Glomerular endothelial cell (primary cell): ENCODE data around the gene RSPH9. TPM values are rescaled to one million over a fixed set of nuclear protein-coding genes. Genes with fewer than 3 reads are reported as not detected.

Experiments
- DNase-seq: peaks from one replicate; pipeline ENCODE4 v3.0.0-alpha.2; 2011; ENCODE audit warnings: low read depth, low spot score; ENCODE audit errors: extremely low read depth
- total RNA-seq: library from RNA; depleted of rRNA; stranded (reverse); fragments of >200 nt; gene quantifications from 2 replicates; pipeline ENCODE4 v1.2.3, GENCODE V29; 2015

RSPH9 gene
- total RNA-seq, 1 donor from 2014 or later, result 0.41 TPM

GRCh38 chr6:43667245-43668150, 22.7 kb downstream of the RSPH9 start:
- no peak for DNase-seq

GRCh38 chr6:43668151-43669028, 23.6 kb downstream of the RSPH9 start:
- DNase-seq, result no peak

DNA sequence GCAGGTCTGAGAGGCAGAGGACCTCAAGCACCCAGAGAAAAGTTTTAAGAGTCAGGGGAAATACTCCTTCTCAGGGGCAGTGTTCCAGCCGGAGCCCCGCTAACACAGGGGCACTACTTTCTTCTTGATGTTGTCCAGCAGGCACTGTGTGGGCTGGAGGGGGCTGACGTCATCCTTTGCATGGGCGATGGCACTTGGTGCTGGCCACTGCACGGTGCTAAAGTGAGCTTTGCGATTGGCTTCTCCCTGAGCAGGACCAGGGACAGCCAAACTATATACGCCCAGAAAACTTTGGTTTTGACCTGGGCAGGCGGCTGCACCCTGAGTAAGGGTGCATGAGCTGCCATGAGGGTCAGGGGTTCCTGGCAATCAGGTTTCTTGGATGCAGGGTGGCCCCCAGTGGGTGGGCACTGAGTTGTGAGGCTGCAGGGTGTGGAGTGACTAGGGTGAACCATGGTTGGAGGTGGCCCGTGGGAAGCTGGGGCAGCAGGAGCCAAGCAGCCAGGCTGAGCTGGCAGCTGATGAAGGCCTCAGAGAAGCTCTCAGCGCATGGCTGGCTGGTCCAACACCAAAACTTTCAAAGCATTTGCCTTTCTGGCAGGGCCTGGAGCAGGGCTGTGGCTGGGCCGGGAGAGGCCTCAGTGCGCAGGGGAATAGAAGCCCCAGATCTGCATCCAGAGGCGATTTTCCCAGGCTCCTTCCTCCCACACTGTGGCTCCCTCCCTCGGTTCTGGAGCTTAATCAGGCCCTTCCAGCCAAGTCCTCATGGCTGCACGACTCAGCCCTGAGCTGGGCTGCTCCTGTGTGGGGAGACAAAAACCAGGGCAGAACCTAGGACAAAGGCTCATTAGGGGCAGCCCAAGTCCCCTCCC, 24.4 kb downstream of the RSPH9 start:
- no peak for DNase-seq

- DNase-seq, result no peak
Measured at GRCh38 chr6:43669922-43670622, 25.2 kb downstream of the RSPH9 start.

DNA sequence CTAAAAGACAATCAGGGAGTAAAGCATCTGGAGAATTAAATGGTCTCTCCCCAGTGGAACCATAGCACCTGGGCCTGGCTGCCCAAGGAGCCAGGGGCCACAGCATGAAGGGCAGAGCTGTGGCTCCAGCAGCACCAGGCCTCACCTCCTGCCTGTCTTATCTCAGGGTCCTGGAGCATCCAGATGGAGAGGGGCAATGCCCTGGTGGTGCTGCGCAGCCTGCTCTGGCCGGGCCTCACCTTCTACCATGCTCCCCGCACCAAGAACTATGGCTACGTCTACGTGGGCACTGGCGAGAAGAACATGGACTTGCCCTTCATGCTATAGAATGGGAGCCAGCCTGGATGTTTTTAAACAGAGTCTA, 25.8 kb downstream of the RSPH9 start:
- no peak for DNase-seq

- no peak for DNase-seq
Measured at GRCh38 chr6:43671011-43671800, 26.4 kb downstream of the RSPH9 start.

DNA sequence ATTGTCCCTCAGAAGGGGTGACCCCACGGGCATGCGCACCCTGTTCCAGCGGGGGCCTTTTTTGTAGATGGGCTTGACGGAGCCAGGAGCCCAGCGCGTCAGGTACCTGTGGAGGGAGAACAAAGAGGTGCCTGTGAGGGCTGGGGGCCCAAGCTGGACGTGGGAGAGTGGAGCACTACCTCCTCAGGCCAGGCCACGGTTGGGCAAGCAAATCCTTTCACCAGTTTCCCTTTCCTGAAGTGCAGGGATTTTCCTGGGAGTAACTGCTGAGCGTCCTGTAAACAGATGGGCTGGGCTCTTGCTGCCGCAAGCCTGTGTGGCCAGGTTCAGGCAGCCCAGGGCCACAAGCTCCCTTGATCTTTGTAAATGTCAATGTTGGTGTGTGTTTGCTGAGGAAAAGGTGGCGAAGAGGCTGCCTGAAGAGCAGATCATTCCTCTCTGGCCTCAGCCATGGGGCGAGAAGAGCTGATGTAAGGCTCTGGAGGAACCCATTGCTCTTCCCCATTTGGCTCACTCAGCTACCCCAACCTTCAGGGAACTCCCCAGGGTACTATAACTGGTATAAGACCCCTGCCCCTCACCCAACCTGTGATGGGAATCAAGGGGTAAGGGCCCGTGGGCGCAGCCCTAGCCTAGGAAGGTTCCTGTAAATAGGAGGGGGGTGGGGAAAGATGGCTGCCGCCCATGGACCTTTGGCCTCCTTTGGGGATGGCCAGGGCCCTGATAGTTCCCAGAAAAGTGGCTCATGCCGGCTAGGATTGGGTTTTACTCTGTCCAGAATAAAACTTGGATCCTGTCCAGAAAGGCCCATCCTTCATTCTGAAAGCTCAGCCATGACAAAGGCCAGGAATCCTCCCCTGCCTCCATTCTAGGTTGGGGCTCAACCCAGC, 27.2 kb downstream of the RSPH9 start:
- no peak for DNase-seq

DNA sequence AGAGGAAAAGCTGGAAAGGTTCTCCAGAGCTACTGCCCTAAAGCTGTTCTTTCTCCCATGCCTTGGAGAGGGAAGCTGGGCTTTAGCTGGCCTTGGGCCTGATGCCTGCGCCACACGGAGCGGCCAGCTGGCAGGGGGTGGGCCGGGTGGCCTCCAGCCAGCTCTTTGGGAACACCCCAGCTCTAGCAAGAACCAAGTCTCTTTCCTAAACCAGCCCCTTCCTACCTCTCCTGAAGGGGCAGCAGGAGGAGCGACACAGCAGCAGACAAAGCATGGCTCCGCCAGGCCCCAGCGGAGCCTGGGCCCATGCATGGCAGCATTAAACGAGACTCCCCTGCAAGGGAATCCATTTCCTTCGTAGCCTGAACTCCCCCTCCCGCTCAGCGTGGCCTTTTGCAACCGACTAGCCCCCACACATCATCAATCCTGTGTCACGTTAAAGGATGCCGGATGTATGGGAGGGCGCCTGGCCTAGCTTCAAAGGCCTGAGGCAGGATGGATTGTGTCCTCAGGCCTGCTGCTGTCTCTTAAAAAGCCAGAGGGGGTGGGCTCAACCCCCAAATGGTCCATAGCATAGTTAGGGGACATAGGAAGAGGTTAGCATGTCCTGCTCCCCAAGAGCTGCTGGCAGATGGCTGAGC, 28.7 kb downstream of the RSPH9 start:
- DNase-seq, result no peak

GRCh38 chr6:43674291-43674690, 29.5 kb downstream of the RSPH9 start:
- DNase-seq, result no peak

GRCh38 chr6:43674921-43675320, 30.1 kb downstream of the RSPH9 start:
- DNase-seq, result no peak

DNA sequence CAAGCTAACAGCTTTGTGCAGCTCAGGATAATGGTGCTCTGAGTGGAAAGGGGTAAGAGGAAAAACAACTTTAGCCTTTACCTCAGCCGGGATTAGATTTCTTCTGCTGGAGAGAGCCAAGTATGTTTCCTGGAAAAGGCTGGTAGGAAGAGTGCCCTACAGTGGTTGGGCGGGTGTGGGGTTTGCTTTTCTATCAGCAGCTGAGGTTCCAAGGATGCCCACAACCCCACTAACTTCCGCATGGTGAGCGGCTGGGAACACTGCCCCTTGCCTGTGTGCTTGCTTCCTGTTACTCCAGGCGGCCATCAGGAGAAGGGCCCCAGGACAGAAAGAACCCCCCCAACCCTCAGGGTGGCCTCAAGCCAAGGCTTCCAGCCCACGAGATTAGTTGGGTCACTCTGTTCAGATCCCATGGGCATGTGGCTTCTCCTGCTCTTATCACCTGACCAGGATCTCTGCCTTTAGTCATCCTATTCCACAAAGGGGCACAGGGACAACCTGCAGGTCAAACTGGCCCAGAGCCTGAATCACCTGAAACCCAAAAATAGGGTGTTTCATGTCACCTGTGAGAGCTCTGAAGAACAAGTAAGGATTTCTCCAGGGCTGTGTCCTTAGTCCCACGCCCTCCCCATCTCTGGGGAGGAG, 32.2 kb downstream of the RSPH9 start:
- DNase-seq, result no peak

GRCh38 chr6:43677759-43678158, 32.9 kb downstream of the RSPH9 start:
- no peak for DNase-seq

GRCh38 chr6:43678341-43678740, 33.5 kb downstream of the RSPH9 start:
- no peak for DNase-seq

- DNase-seq, result no peak
Measured at GRCh38 chr6:43679057-43679456, 34.2 kb downstream of the RSPH9 start.

- DNase-seq, result no peak
Measured at GRCh38 chr6:43680308-43681200, 35.7 kb downstream of the RSPH9 start.

GRCh38 chr6:43681303-43681702, 36.5 kb downstream of the RSPH9 start:
- no peak for DNase-seq
